Measurements from ENCODE around the gene BIN1. TPM values are rescaled to one million over a fixed set of nuclear protein-coding genes. Genes with fewer than 3 reads are reported as not detected.

Gene BIN1
- total RNA-seq, 4 donors from 2014 or later = 41.5 to 112 (median 57.8) TPM

DNA sequence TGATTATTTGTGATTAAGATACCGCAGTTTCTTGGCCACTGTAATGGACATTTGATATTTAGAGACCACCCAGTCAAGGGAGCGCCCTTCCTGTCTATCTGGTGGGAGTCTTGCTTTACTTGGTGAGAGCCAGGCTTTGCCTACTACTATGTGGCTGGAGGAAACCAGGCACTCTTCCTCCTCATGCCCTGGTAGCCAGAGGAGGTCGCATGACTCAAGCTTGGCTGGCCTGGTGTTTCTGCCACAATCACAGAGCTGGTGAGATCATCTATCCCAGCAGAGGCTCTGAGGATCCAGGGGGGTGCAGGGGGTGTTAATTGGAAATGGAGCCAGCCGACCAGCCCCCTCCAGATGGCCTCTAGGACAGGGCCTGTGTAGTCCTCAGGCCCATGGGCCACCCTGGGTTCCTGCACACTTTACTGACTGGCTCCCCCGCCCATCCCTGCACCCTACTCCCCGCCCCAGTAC lies 46.8 kb upstream of the BIN1 start:
- intact Hi-C loops (cut with DNase I; ENCODE audit: low total_unique reads) = no loop called here
- H3K27me3 ChIP-seq = no peaks in the 10 kb centered on the region
- no peak for TF ChIP-seq CTCF (IDR thresholded peaks at IDR 0.05)
- no peak for TF ChIP-seq POLR2A (IDR thresholded peaks at IDR 0.05)
- DNase-seq = peak; percentile 69 to 74
- peak overlapping the region; percentile 83 to 88 for H3K27ac ChIP-seq
- no peak overlapping the region for H3K4me3 ChIP-seq
- no peaks in the 10 kb centered on the region for H3K36me3 ChIP-seq
- H3K9me3 ChIP-seq = no peaks in the 10 kb centered on the region
- peaks cover 7 to 13% of the 10 kb centered on the region in 2 donors for H3K4me1 ChIP-seq

- Histone ChIP-seq H3K4me1 (peaks cover 7 to 9% of the 10 kb centered on the region in 2 donors), H3K4me3 (no peak overlapping the region), H3K27me3 (no peaks in the 10 kb centered on the region), H3K9me3 (no peaks in the 10 kb centered on the region), H3K36me3 (no peaks in the 10 kb centered on the region), H3K27ac (no peak overlapping the region)
- TF ChIP-seq POLR2A (IDR thresholded peaks at IDR 0.05) (no peak), CTCF (IDR thresholded peaks at IDR 0.05) (no peak)
- intact Hi-C loops (cut with DNase I; ENCODE audit: low total_unique reads) = no loop called here
- DNase-seq = no peak
These were observed 44.0 kb upstream of the BIN1 start for GRCh38 chr2:127150996-127151395.

DNA sequence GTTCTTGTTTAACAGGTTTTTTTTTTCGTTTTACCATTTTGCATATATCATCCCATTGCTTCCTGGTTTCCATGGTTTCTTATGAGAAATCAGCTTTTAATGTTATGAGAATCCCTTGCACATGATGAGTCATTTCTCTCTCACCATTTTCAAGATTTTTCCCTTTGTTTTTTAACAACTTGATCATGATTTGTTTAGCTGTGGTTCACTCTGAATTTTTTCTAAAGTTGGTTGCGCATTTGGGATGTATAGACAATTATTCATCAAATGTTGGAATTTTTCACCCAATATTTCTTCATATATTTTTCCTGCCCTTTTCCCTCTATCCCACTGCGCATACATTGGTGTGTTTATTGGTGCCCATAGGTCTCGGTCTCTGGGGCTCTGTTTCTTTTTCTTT lies 42.4 kb upstream of the BIN1 start:
- Histone ChIP-seq H3K9me3 (no peaks in the 10 kb centered on the region), H3K27ac (no peak overlapping the region), H3K36me3 (no peaks in the 10 kb centered on the region), H3K4me3 (no peak overlapping the region), H3K4me1 (peaks cover 6 to 7% of the 10 kb centered on the region in 2 donors), H3K27me3 (no peaks in the 10 kb centered on the region)
- intact Hi-C loops (cut with DNase I; ENCODE audit: low total_unique reads) = no loop called here
- no peak for DNase-seq
- no peak for TF ChIP-seq POLR2A (IDR thresholded peaks at IDR 0.05)
- TF ChIP-seq CTCF (IDR thresholded peaks at IDR 0.05) = no peak

- DNase-seq = no peak
- H3K4me3 ChIP-seq = no peak overlapping the region
- intact Hi-C loops (cut with DNase I; ENCODE audit: low total_unique reads) = no loop called here
These were observed 40.0 kb upstream of the BIN1 start for GRCh38 chr2:127146820-127147502.

More at GRCh38 chr2:127146820-127147502, 40.0 kb upstream of the BIN1 start:
- Histone ChIP-seq H3K9me3 (no peaks in the 10 kb centered on the region), H3K36me3 (no peaks in the 10 kb centered on the region), H3K4me1 (peaks cover 0 to 3% of the 10 kb centered on the region in 2 donors), H3K27me3 (no peaks in the 10 kb centered on the region), H3K27ac (no peak overlapping the region)
- TF ChIP-seq POLR2A (IDR thresholded peaks at IDR 0.05) = no peak
- no peak for TF ChIP-seq CTCF (IDR thresholded peaks at IDR 0.05)
